H1 (cell line): ENCODE data around the gene MORN5. TPM values are rescaled to one million over a fixed set of nuclear protein-coding genes. Genes with fewer than 3 reads are reported as not detected.

ENCODE experiments used
- ATF3 ChIP-seq: IDR thresholded peaks from 2 replicates; pipeline ENCODE4 v1.6.1; 2011; ENCODE audit warnings: low read depth, mild to moderate bottlenecking, low read length; ENCODE audit not compliant: insufficient read depth
- EZH2 ChIP-seq: fragments of 200-600 bp; sonication (generic); IDR thresholded peaks from 2 replicates; pipeline ENCODE4 v1.7.1; 2012; ENCODE audit warnings: low read depth, mild to moderate bottlenecking, moderate library complexity, low read length, inconsistent platforms; ENCODE audit not compliant: severe bottlenecking
- USF2 ChIP-seq: IDR thresholded peaks from 2 replicates; pipeline ENCODE4 v1.6.1; 2011; ENCODE audit warnings: low read length, improper control_type of control experiment
- polyA plus RNA-seq, 7 experiments: library from polyadenylated mRNA; depleted of rRNA in 3 of 7; stranded (reverse) in 5 of 7; unstranded in 2 of 7; fragments of >200 nt in 5 of 7; fragments of 200-250 nt in 2 of 7; gene quantifications; 1 replicate in 5 of 7; 2 replicates in 1 of 7; 4 replicates in 1 of 7; pipeline versions ENCODE4 v1.2.1 to v1.2.3, GENCODE V29; 2011 to 2013; ENCODE audit warnings: missing spikeins in 2 of 7, mixed read lengths in 2 of 7
- total RNA-seq: library from RNA; stranded (reverse); fragmentation: NEBNext Ultra II Directional; extraction: Animal tissue kit (Norgen Biotek cat#: 25700); gene quantifications from 2 replicates; pipeline ENCODE4 v1.2.1, GENCODE V29; 2021

The MORN5 gene
- total and polyA plus RNA-seq, 2 of the 8 experiments (the other 6 are each of a cell fraction or from before 2014, with no cell fraction given) = not detected

GRCh38 chr9:122205176-122205575 lies 45.5 kb downstream of the MORN5 start (continued):
- TF ChIP-seq ATF3 (no peak), EZH2 (no peak), USF2 (no peak)
